H1 (cell line): ENCODE results near the gene ICAM3. TPM values are rescaled to one million over a fixed set of nuclear protein-coding genes. Genes with fewer than 3 reads are reported as not detected.

Experiments used
- CTCF ChIA-PET: fragments of 300-600 bp; sonication (Branson Sonifier 250); formaldehyde crosslinking; loops from one replicate; lab custom pipeline; 2021; ENCODE audit not compliant: partially characterized antibody; lab: Charles Lee
- POLR2A ChIA-PET: fragments of 300-600 bp; sonication (Branson Sonifier 250); formaldehyde crosslinking; loops from one replicate; lab custom pipeline; 2021; ENCODE audit warnings: inconsistent platforms; ENCODE audit not compliant: partially characterized antibody; lab: Charles Lee
- DNase-seq, 2 experiments: peaks; one replicate each; pipeline versions ENCODE4 v3.0.0 to v3.0.0-alpha.2; 2010 to 2022; ENCODE audit warnings: low spot score in 2 of 2, low read depth in 1 of 2, mixed read lengths in 1 of 2
- FAIRE-seq: peaks from 2 replicates; lab custom pipeline; 2011; peaks lifted over from hg19 to GRCh38; lab: Jason Lieb, UNC
- H2AFZ ChIP-seq: 2 replicates; pipeline ENCODE4 v1.8.1; 2012; ENCODE audit warnings: low read length, inconsistent platforms
- H2AK5ac ChIP-seq: 2 replicates; pipeline ENCODE4 v1.6.1; 2013; ENCODE audit warnings: low read depth, low read length
- H2BK120ac ChIP-seq: replicated peaks from 2 replicates; pipeline ENCODE3; 2013; ENCODE audit warnings: low read depth, low read length, inconsistent platforms
- H2BK12ac ChIP-seq: 2 replicates; pipeline ENCODE4 v1.6.1; 2013; ENCODE audit warnings: low read depth, low read length
- H2BK15ac ChIP-seq: 2 replicates; pipeline ENCODE4 v1.6.1; 2013; ENCODE audit warnings: low read length
- H2BK20ac ChIP-seq: 2 replicates; pipeline ENCODE4 v1.6.1; 2013; ENCODE audit warnings: low read length
- H2BK5ac ChIP-seq: 2 replicates; pipeline ENCODE4 v1.6.1; 2013; ENCODE audit warnings: low read depth, low read length
- H3K14ac ChIP-seq: 2 replicates; pipeline ENCODE4 v1.6.1; 2013; ENCODE audit warnings: inconsistent platforms; ENCODE audit not compliant: insufficient read length
- H3K18ac ChIP-seq: 2 replicates; pipeline ENCODE4 v1.6.1; 2013; ENCODE audit warnings: low read length; ENCODE audit errors: extremely low read depth
- H3K23ac ChIP-seq: 2 replicates; pipeline ENCODE4 v1.6.1; 2013; ENCODE audit warnings: inconsistent platforms; ENCODE audit not compliant: insufficient read length
- H3K23me2 ChIP-seq: 2 replicates; pipeline ENCODE4 v1.6.1; 2013; ENCODE audit warnings: low read depth, low read length
- H3K27ac ChIP-seq: 2 replicates; pipeline ENCODE4 v1.6.1; 2011; ENCODE audit warnings: low read depth, low read length, inconsistent platforms
- H3K27me3 ChIP-seq, 4 experiments: replicated peaks in 1 of 4; 1 replicate in 1 of 4; 2 replicates in 3 of 4; pipeline versions ENCODE4 v1.6.1 to v1.8.1; 2011 to 2013; ENCODE audit warnings: low read length in 3 of 4, mild to moderate bottlenecking in 3 of 4, inconsistent platforms in 2 of 4, mixed read lengths in 2 of 4, moderate library complexity in 1 of 4; ENCODE audit not compliant: control insufficient read depth in 3 of 4, insufficient read depth in 3 of 4; ENCODE audit errors: extremely low read depth in 1 of 4
- H3K36me3 ChIP-seq, 4 experiments: 2 replicates each; pipeline versions ENCODE4 v1.6.1 to v1.8.1; 2011 to 2013; ENCODE audit warnings: mild to moderate bottlenecking in 4 of 4, low read length in 3 of 4, moderate library complexity in 2 of 4, control low read depth in 1 of 4, inconsistent platforms in 1 of 4; ENCODE audit not compliant: insufficient read depth in 4 of 4, control insufficient read depth in 2 of 4
- H3K4ac ChIP-seq: replicated peaks from 2 replicates; pipeline ENCODE3; 2013; ENCODE audit warnings: low read length, low read depth, mixed read lengths, inconsistent platforms; ENCODE audit not compliant: insufficient read length
- H3K4me1 ChIP-seq, 4 experiments: replicated peaks in 1 of 4; 1 replicate in 1 of 4; 2 replicates in 3 of 4; pipeline versions ENCODE4 v1.6.1 to v1.8.1; 2011 to 2013; ENCODE audit warnings: low read length in 3 of 4, inconsistent platforms in 2 of 4, mixed read lengths in 1 of 4; ENCODE audit not compliant: insufficient read depth in 4 of 4, control insufficient read depth in 3 of 4
- H3K4me2 ChIP-seq, 2 experiments: 2 replicates each; pipeline versions ENCODE4 v1.6.1 to v1.8.1; 2011 to 2013; ENCODE audit warnings: low read depth in 2 of 2, low read length in 2 of 2, control low read depth in 1 of 2, inconsistent platforms in 1 of 2, mild to moderate bottlenecking in 1 of 2; ENCODE audit not compliant: insufficient read depth in 1 of 2
- H3K4me3 ChIP-seq, 4 experiments: fragments of 200-600, 300-600 bp in 1 of 4; sonication (generic), shearing (Covaris generic), sonication (Bioruptor Twin) in 1 of 4; 2 replicates each; pipeline versions ENCODE4 v1.5.1 to v1.8.1; 2011 to 2016; ENCODE audit warnings: low read length in 4 of 4, low read depth in 3 of 4, control low read depth in 2 of 4, inconsistent platforms in 2 of 4, mild to moderate bottlenecking in 2 of 4, mixed read lengths in 1 of 4, moderate library complexity in 1 of 4; ENCODE audit not compliant: insufficient read depth in 2 of 4; ENCODE audit errors: extremely low read depth in 1 of 4
- H3K56ac ChIP-seq: replicated peaks from 2 replicates; pipeline ENCODE3; 2013; ENCODE audit warnings: low read depth, mild to moderate bottlenecking, mixed read lengths, low read length, inconsistent platforms; ENCODE audit not compliant: insufficient read length
- H3K79me1 ChIP-seq: 2 replicates; pipeline ENCODE4 v1.6.1; 2013; ENCODE audit warnings: low read depth, low read length, control low read depth
- H3K79me2 ChIP-seq, 2 experiments: 2 replicates each; pipeline versions ENCODE4 v1.6.1 to v1.8.1; 2012 to 2013; ENCODE audit warnings: low read length in 2 of 2, mild to moderate bottlenecking in 2 of 2, inconsistent platforms in 1 of 2; ENCODE audit not compliant: insufficient read depth in 2 of 2, control insufficient read depth in 1 of 2
- H3K9ac ChIP-seq, 4 experiments: replicated peaks in 1 of 4; 1 replicate in 1 of 4; 2 replicates in 3 of 4; pipeline versions ENCODE4 v1.6.1 to v1.8.1; 2011 to 2013; ENCODE audit warnings: low read depth in 3 of 4, low read length in 3 of 4, control low read depth in 2 of 4, mild to moderate bottlenecking in 2 of 4, moderate library complexity in 2 of 4, inconsistent platforms in 1 of 4; ENCODE audit errors: extremely low read depth in 1 of 4
- H3K9me3 ChIP-seq, 2 experiments: 2 replicates each; pipeline versions ENCODE4 v1.6.1 to v1.8.1; 2012 to 2013; ENCODE audit warnings: mild to moderate bottlenecking in 2 of 2, moderate library complexity in 2 of 2, control low read depth in 1 of 2, inconsistent platforms in 1 of 2, low read depth in 1 of 2, low read length in 1 of 2, mixed read lengths in 1 of 2; ENCODE audit not compliant: insufficient read depth in 2 of 2
- H4K20me1 ChIP-seq, 2 experiments: replicated peaks in 1 of 2; 2 replicates each; pipeline versions ENCODE3 to v1.8.1; 2011 to 2013; ENCODE audit warnings: inconsistent platforms in 2 of 2, low read length in 2 of 2, mild to moderate bottlenecking in 1 of 2; ENCODE audit not compliant: insufficient read depth in 2 of 2, control insufficient read depth in 1 of 2
- H4K5ac ChIP-seq: 2 replicates; pipeline ENCODE4 v1.6.1; 2013; ENCODE audit warnings: low read length, low read depth, mixed read lengths, inconsistent platforms; ENCODE audit not compliant: insufficient read length
- H4K8ac ChIP-seq: 2 replicates; pipeline ENCODE4 v1.8.0; 2013; ENCODE audit warnings: mild to moderate bottlenecking, moderate library complexity, low read length, inconsistent platforms; ENCODE audit not compliant: insufficient read depth; ENCODE audit errors: extremely low read depth
- H4K91ac ChIP-seq: replicated peaks from 2 replicates; pipeline ENCODE3; 2013; ENCODE audit warnings: low read length, mixed read lengths, inconsistent platforms; ENCODE audit not compliant: insufficient read length
- ASH2L ChIP-seq: fragments of 200-600, 300-600 bp; sonication (generic); IDR thresholded peaks from one replicate; pipeline ENCODE4 v1.7.1; 2017; ENCODE audit warnings: low read length
- ATF3 ChIP-seq: IDR thresholded peaks from 2 replicates; pipeline ENCODE4 v1.6.1; 2011; ENCODE audit warnings: low read depth, mild to moderate bottlenecking, low read length; ENCODE audit not compliant: insufficient read depth
- BACH1 ChIP-seq: IDR thresholded peaks from 2 replicates; pipeline ENCODE4 v1.6.1; 2012; ENCODE audit warnings: low read length, improper control_type of control experiment
- HDAC6 ChIP-seq: IDR thresholded peaks from one replicate; pipeline ENCODE4 v1.7.1; 2012; ENCODE audit warnings: low read depth, mild to moderate bottlenecking, inconsistent platforms, low read length, moderate library complexity
- JUND ChIP-seq: IDR thresholded peaks from 2 replicates; pipeline ENCODE4 v1.6.1; 2011; ENCODE audit warnings: mild to moderate bottlenecking, improper control_type of control experiment, low read length
- KDM1A ChIP-seq: fragments of 200-600, 300-600 bp; sonication (generic); IDR thresholded peaks from 2 replicates; pipeline ENCODE4 v1.7.1; 2016; ENCODE audit warnings: mild to moderate bottlenecking, low read length, borderline replicate concordance
- PHF8 ChIP-seq: fragments of 200-600 bp; sonication (generic); conservative IDR thresholded peaks from 2 replicates; pipeline ENCODE4 v1.7.1; 2012; ENCODE audit warnings: low read depth, mild to moderate bottlenecking, inconsistent platforms, low read length, moderate library complexity
- POLR2AphosphoS5 ChIP-seq: IDR thresholded peaks from 2 replicates; pipeline ENCODE4 v1.6.1; 2011; ENCODE audit warnings: low read depth, low read length
- RNF2 ChIP-seq: fragments of 200-900, 300-1000 bp; sonication (generic); IDR thresholded peaks from 2 replicates; pipeline ENCODE4 v1.7.1; 2016; ENCODE audit warnings: borderline replicate concordance, low read depth, mild to moderate bottlenecking, antibody characterized with exemption, low read length; ENCODE audit not compliant: poor library complexity, severe bottlenecking; ENCODE audit errors: missing control alignments
- RXRA ChIP-seq: IDR thresholded peaks from 2 replicates; pipeline ENCODE4 v1.6.1; 2011; ENCODE audit warnings: low read depth, mild to moderate bottlenecking, low read length, moderate library complexity; ENCODE audit not compliant: insufficient read depth
- SIN3A ChIP-seq, 2 experiments: IDR thresholded peaks in 1 of 2; conservative IDR thresholded peaks in 1 of 2; 2 replicates each; pipeline ENCODE4 v1.6.1; 2011 to 2012; ENCODE audit warnings: low read length in 2 of 2, improper control_type of control experiment in 1 of 2, low read depth in 1 of 2, mild to moderate bottlenecking in 1 of 2
- TBP ChIP-seq: IDR thresholded peaks from 2 replicates; pipeline ENCODE4 v1.6.1; 2011; ENCODE audit warnings: low read depth, low read length, improper control_type of control experiment
- WGBS, 2 experiments: shearing (Covaris generic) in 1 of 2; methylation state at CpG; one replicate each; pipeline versions ENCODE4 v1.1.6 to v1.1.7; 2013 to 2015; ENCODE audit warnings: low lambda C conversion rate in 2 of 2, mixed read lengths in 2 of 2, inconsistent platforms in 1 of 2, low coverage in 1 of 2, missing lambda C conversion rate in 1 of 2; ENCODE audit not compliant: insufficient replicate concordance in 2 of 2, insufficient coverage in 1 of 2, insufficient read length in 1 of 2; ENCODE audit errors: extremely low coverage in 1 of 2, missing lambda C conversion rate in 1 of 2; 5-methylcytosine and 5-hydroxymethylcytosine counted together
- polyA plus RNA-seq, 7 experiments: library from polyadenylated mRNA; depleted of rRNA in 3 of 7; stranded (reverse) in 5 of 7; unstranded in 2 of 7; fragments of >200 nt in 5 of 7; fragments of 200-250 nt in 2 of 7; gene quantifications; 1 replicate in 5 of 7; 2 replicates in 1 of 7; 4 replicates in 1 of 7; pipeline versions ENCODE4 v1.2.1 to v1.2.3, GENCODE V29; 2011 to 2013; ENCODE audit warnings: missing spikeins in 2 of 7, mixed read lengths in 2 of 7
- total RNA-seq: library from RNA; stranded (reverse); fragmentation: NEBNext Ultra II Directional; extraction: Animal tissue kit (Norgen Biotek cat#: 25700); gene quantifications from 2 replicates; pipeline ENCODE4 v1.2.1, GENCODE V29; 2021

The ICAM3 gene
- total and polyA plus RNA-seq, 2 of the 8 experiments (the other 6 are each of a cell fraction or from before 2014, with no cell fraction given) = 15.4 to 16.5 TPM

- Histone ChIP-seq H4K20me1 (no peaks in the 10 kb centered on the region), H2BK5ac (no peak overlapping the region), H3K4me1 (no peaks in the 10 kb centered on the region), H3K9me3 (no peaks in the 10 kb centered on the region), H2BK120ac (no peak overlapping the region), H2AFZ (no peak overlapping the region), H3K23me2 (no peaks in the 10 kb centered on the region), H2AK5ac (no peak overlapping the region), H3K4me3 (no peak overlapping the region), H3K27me3 (no peaks in the 10 kb centered on the region), H3K14ac (no peak overlapping the region), H3K4ac (no peak overlapping the region), H3K27ac (no peak overlapping the region), H2BK20ac (no peak overlapping the region), H3K36me3 (peaks cover 0 to 6% (median 0%) of the 10 kb centered on the region in 4 experiments; a peak in 1 of 8 replicates), H4K5ac (no peak overlapping the region), H4K8ac (peak overlapping the region; percentile 25; the same call in 1 of the 2 replicates), H3K18ac (no peak overlapping the region; the same call in 1 of the 2 replicates), H3K23ac (no peak overlapping the region), H3K79me2 (no peaks in the 10 kb centered on the region), H3K4me2 (no peak overlapping the region), H3K9ac (no peak overlapping the region), H3K79me1 (no peaks in the 10 kb centered on the region), H2BK15ac (no peak overlapping the region), H2BK12ac (no peak overlapping the region), H3K56ac (no peak overlapping the region), H4K91ac (no peak overlapping the region)
- POLR2A ChIA-PET = interaction anchor here (0.7 to 2.0 kb wide), 7 partner anchors 9 to 115 kb away, joined by 4 to 7 read pairs (median 5); partner anchors contain the start of genes ICAM5 and RAVER1
- FAIRE-seq = no peak
- no peak for DNase-seq
- 90% methylated on average over 16 of the region's 17 CpGs; no CpG with 5 or more reads in 1 of the 2 experiments for WGBS, 2 experiments
- CTCF ChIA-PET = interaction anchor here (0.7 to 2.5 kb wide), 7 partner anchors 9 to 132 kb away, joined by 3 to 10 read pairs (median 4); no protein-coding TSS in a partner anchor
- TF ChIP-seq ASH2L (no peak), JUND (no peak), POLR2AphosphoS5 (no peak), BACH1 (no peak), SIN3A (conservative IDR thresholded peaks at IDR 0.05 in 1 of 2, IDR thresholded peaks at IDR 0.05 in 1 of 2; ENCODE audit: low read depth in 1 of 2, low read length in 2 of 2) (no peak), HDAC6 (no peak), RXRA (no peak), TBP (no peak), ATF3 (no peak), KDM1A (no peak), PHF8 (no peak), RNF2 (no peak)
These were observed 34.2 kb downstream of the ICAM3 start for GRCh38 chr19:10305139-10305806.
